ENCODE measurements around the gene AMN1.
A peak's percentile ranks its signal among the peaks of the same experiment; 100 is the strongest.
"Not testable (repeated sequence)": the region's sequence is repeated elsewhere in the genome, so short reads cannot be mapped to it uniquely, and the experiment has no call there.

Gene AMN1

DNA sequence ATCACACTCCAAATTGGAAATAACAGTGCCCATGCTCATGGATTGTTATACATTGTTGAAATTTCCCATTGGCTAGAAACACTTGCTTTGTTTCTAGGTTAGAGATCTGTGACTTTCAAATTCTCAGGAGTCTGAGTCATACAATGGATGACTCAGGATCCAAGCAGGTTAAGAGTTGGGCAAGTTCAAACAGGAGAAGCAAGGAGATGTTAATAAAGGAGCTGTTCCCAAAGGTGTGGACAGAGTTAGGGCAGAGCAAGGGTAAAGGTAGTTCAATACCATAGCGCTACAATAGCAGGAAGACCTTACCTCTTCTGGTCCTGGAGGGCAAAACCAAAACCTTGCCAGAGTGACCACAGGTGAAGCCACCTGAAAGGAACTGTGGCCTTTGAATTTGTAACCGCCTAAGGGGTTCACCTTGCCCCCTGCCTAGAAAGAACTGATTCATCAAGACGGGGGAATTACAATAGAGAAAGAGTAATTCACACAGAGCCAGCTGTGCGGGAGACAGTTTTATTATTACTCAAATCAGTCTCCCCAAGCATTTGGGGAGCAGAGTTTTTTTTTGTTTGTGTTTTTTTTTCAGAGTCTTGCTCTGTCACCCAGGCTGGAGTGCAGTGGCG is 4.2 kb upstream of the AMN1 start:
- peak; percentile 77 for DNase-seq

DNA sequence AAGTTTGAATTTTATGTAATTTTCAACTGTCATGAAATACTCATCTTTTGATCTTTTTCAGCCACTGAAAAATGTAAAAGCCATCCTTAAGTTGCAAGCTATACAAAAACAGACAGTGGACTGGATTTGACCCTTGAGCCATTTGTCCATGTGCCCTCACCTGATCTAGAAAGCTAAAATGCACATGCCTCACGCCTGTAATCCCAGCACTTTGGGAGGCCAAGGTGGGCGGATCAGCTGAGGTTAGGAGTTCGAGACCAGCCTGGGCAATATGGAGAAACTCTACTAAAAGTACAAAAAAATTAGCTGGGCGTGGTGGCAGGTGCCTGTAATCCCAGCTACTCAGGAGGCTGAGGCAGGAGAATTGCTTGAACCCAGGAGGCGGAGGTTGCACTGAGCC is 2.4 kb upstream of the AMN1 start:
- not testable (repeated sequence) for DNase-seq

DNA sequence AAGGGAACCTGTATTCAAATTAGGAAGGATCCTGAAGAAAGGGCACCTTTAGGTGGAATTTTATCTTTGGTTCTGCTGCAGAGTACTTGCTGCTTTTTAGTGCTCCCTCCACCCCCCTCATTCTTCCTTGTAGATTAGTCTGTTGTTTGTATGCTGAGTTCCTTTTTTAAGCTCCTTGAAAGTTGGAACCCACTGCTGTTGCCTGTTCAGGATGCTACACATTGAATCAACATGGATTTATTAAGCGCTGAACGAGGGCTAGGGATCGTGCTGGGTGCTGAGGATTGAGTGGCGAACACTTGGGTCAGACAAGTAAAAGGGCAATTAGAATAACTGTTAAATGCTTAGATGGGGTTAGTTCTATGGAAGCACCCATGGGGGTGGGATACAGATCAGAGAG is 884 bp upstream of the AMN1 start:
- no peak for DNase-seq

DNA sequence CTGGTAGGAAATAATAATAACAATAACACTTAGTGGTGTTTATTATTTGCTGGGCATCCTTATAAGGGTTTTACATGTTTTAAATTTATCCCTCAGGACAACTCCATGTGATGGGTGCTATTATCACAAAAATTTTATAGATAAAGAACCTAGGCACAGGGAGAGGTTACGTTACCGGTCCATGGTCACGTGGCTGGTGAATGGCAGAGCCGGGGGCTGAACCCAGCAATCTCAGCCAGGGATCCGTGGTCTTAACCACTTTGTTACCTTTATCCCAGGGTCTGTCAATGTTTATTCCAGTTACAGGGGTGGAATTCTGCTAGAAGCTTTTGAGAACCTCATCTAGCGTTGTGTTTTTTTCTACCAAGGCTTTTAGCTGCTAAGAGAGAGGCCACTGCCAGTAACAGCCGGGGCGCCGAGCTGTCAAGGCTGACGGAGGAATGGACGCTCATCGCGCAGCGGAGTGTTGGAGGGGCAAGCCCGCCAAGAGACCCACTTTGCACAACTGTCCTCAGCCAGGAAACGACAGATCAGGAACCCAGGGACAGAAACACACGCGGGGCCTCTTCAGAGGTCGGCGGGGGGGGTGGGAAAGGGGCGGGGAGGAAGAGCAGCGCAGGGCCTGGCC is 418 bp downstream of the AMN1 start:
- DNase-seq: no peak

DNA sequence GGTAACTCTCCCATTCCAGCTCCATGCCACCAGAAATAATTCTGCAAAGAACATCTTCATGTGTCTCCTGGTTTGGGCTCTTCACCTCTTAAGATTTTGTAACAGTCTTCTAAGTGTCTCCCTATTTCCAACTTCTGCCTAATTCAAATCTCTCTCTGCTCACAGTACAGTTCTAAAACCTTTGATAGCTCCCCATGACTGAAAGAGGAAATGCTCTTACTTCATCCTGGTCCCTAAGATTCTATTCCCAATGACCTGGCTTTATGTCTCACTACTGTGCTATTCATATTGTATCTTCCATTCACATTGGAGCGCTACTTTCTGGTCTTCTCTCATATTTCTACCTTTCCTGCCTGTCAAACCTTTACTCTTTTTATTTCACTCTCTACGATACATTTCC is 1.6 kb downstream of the AMN1 start:
- no peak for DNase-seq

DNA sequence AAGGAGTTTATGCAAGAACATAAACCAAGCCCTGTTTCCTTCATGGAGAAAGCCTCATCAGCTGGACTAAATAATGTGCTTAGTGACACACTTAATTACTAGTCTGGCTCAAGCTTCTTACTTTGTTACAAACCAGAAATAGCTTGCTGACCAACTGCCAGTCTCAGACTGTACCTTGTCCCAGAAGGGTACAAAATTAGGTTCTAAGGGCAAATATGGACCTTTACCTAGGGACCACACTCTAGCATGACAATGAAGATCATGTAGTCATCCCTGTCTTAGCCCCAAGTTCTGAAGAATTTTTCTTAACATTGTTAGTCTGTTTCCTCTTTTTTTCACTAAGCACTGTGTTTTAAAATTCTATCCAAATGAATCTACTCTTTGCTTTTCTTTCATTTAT is 2.2 kb downstream of the AMN1 start:
- DNase-seq: no peak

DNA sequence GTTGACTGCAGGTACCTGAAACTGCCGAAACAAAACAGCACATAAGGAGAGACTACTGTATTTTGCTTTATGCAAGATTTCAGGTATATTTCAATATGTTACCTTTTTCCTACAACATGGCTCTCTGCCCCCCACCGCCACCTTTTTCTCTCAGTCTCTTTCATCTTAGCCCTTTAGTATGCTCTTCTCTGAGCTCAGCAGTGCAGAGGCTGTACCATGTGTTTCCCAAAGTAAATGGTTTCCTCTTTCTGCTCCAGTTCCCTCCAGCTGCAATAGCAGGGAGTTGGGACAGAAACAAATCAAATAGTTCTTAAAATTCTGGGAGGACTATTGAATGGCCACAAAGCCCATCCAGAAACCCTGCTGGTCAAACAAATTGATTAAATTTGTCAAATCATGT is 4.3 kb downstream of the AMN1 start:
- no peak for DNase-seq

DNA sequence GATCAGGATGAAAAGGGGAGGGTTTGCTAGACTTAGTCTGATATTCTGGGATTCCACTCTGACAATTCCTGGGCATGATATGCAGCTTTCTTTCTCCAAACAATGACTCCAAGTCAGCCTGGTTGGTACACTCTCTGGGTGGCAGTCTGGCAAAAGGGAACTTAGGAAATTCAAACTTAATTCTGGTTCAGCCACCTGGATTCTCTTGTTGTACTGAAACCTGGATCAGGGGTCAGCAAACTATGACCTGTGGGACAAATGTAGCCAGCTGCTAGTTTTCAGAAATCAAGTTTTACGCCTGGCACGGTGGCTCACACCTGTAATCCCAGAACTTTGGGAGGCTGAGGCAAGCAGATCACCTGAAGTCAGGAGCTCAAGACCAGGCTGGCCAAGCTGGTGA is 6.2 kb downstream of the AMN1 start:
- no peak for DNase-seq

DNA sequence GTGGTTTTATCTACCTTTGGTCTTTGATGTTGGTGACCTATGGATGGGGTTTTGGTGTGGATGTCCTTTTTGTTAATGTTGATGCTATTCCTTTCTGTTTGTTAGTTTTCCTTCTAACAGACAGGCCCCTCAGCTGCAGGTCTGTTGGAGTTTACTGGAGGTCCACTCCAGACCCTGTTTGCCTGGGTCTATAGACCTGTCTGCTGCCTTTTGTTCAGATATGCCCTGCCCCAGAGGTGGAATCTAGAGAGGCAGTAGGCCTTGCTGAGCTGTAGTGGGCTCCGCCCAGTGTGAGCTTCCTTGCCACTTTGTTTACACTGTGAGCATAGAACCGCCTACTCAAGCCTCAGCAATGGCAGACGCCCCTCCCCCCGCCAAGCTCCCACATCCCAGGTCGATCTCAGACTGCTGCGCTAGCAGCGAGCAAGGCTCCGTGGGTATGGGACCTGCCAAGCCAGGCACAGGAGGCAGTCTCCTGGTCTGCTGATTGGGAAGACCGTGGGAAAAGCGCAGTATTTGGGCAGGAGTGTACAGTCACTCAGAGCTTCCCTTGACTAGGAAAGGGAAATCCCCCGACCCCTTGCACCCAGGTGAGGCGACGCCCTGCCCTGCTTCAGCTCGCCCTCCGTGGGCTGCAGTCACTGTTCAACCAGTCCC is 10.2 kb downstream of the AMN1 start:
- DNase-seq: not testable (repeated sequence)

DNA sequence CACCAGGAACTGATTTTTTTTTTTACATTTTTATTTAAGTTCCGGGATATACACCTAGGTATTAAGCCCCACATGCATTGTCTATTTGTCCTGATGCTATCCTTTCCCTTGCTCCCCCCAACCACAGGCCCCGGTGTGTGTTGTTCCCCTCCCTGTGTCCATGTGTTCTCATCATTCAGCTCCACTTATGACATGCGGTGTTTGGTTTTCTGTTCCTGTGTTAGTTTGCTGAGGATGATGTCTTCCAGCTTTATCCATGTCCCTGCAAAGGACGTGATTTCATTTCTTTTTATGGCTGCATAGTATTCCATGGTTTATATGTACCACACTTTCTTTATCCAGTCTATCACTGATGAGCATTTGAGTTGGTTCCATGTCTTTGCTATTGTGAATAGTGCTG is 11.8 kb downstream of the AMN1 start:
- DNase-seq: not testable (repeated sequence)

DNA sequence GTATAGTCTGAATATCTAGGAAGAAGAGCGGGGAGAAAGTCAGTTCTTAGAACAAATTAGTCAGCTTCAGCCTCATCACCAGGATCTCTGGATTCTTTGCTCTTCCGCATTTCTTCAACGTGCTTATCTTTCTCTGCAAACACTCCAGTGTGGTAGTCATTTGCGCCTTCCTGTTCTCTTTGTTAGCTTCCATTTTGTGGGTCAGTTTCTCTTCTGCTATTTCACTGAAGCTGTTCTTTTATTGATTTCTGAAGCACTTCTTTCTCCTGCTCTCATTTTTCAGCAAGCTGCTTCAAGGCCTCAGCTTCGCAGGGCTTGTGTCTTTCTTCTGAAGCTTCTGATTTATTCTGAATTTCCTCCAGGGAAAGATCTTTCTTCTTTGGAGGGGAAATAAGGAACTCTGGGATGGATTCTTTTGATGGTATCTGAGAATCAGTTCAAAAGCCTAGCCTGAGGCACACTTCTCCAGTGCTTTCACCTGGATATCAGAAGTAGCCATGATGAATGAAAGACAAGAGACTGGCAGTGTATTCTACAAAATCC is 13.5 kb downstream of the AMN1 start:
- DNase-seq: no peak

DNA sequence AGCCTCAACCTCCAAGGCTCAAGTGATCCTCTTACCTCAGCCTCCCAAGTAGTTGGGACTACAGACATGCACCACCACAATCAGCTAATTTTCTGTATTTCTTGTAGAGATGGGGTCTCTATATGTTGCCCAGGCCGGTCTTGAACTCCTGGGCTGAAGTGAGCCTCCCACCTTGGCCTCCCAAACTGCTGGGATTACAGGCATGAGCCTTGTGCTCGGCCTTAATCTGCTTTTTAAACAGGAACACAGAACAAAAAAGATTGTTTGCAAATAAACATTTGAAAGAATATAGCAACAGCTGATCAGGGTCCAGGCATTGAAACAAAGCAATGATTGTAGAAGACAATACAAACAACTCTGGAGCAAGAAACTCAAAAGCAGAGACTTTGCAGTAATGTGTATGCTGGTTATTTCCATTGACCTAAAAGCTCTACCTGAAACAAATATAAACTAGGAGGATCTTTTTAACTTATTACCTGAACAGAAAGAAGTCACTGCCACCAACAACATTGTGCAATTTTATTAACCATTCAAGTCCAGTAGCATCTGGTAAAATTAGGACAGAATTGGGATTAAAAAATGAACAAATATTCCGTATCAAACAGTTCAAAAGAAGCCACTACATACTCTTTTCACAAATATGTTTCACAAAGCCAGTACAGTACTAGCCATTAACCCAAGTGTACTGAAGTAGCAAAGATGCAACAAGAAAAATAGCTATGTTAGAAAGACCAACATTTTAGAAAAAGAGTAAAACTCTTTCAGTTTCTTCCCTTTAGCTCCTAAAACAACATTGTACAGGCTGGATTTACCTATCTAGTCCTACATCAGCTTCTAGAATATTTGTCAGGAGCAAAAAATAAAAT is 14.2 kb downstream of the AMN1 start:
- DNase-seq: no peak

DNA sequence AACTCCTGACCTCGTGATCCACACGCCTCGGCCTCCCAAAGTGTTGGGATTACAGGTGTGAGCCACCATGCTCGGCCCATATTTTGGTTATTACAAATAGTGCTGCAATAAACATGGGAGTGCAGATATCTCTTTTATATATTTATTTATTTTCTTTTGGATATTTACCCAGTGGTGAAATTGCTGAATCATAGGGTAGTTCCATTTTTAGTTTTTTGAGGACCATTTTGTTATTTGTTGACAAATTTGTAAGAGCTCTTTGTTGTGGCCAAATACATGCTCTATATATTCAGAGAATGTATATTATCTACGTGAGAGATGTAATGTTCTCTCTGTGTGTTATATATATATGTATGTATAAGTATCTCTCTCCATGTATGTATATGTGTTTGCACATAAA is 15.9 kb downstream of the AMN1 start:
- no peak for DNase-seq

DNA sequence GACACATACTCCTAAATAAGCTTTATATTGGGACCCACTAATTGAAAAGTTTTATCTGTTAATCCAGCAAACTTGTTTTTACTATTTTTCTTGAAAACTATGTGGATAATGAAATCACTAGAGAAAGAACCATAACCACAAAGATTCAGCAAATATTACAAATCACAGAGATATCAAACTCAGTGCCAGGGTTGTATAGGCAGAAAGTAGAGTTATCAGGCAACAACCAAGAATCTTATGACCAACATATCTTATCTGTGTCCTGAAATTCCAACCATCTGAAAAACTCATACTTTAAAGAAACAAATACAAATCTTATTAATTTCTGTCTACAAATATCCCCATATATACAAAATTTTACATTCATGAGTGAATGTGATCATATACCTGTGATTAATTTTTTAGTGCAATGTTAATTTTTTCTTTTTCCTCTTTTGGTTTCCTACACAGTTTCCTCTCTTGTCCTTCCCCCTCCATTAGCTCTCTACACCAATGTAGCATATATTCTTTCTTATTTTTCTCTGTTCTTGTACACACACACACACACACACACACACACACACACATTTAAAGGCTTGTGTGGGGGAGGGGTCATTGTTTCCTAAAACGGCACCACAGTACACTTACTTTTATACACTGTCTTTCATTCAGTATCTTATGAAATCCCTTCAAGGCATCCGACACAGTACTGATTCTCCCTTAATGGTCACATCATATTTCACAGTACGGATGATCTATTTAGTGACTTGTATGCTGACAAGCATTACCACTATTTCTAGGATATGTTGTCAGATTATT is 18.6 kb downstream of the AMN1 start:
- DNase-seq: no peak

DNA sequence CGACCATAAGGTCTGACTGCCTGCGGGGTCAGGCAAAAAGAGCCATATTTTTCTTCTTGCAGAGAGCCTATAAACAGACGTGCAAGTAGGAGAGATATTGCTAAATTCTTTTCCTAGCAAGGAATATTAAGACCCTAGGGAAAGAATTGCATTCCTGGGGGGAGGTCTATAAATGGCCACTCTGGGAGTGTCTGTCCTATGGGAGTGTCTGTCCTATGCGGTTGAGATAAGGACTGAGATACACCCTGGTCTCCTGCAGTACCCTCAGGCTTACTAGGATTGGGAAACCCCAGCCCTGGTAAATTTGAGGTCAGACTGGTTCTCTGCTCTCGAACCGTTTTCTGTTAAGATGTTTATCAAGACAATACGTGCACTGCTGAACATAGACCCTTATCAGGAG is 20.7 kb downstream of the AMN1 start:
- DNase-seq: not testable (repeated sequence)

DNA sequence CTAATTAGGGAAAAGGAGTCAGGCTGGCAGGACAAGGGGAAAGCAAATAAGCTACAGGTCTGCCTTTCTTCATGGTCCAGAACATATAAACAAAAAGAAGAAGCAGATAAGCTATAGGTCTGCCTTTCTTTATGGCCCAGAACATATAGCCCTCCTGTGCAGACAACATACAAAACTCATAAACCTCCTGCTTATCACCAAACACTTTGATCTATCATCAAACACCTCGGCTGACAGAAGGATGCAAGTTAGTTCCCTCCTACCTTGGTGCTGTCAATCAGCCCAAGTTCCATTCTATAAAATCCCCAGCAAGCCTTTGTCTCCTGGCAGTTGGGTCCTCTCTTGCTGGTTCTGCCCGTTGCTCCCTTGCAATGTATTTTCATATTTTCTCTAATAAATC is 23.2 kb downstream of the AMN1 start:
- no peak for DNase-seq

DNA sequence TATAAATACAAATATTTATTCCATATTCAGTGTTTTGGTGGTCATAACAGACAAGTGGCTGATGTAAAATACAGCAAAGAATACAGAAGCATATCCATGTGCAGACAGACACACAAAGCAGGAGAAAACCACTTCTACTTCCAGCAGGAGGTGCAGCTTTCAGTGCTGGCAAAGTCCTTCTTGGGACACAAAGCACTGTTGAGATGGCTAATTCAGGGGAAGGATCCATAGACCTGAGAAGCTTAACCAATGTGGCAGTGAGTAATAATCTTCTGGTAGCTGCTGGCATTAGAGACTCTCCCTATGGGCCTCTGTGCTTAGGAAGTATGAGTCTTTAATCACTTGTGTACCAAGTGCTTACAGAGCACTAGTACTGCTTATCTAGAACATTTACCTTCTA is 26.8 kb downstream of the AMN1 start:
- DNase-seq: peak; percentile 2

DNA sequence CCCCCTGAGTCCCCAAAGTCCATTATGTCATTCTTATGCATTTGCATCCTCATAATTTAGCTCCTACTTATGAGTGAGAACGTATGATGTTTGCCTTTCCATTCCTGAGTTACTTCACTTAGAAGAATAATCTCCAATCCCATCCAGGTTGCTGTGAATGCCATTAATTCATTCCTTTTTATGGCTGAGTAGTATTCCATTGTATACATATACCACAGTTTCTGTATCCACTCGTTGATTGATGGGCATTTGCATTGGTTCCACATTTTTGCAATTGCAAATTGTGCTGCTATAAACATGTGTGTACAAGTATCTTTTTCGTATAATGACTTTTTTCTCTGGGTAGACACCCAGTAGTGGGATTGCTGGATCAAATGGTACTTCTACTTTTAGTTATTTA is 38.9 kb downstream of the AMN1 start:
- DNase-seq: not testable (repeated sequence)

DNA sequence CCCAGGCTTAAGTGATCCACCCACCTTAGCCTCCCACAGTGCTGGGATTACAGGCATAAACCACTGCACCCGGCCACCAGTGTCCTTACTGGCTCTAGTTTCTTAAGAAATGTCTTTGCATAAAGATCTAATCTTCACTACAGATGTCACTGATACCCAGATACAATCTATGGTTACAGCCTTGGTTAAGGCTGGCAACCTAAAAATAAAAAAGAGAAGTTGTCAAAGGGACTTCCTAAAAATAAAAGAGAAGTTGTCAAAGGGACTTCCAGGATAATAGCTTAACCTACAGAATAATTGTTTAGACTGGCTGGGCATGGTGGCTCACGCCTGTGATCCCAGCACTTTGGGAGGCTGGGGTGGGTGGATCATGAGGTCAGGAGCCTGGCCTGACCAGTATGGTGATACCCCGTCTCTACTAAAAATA is 41.7 kb downstream of the AMN1 start:
- DNase-seq: no peak

DNA sequence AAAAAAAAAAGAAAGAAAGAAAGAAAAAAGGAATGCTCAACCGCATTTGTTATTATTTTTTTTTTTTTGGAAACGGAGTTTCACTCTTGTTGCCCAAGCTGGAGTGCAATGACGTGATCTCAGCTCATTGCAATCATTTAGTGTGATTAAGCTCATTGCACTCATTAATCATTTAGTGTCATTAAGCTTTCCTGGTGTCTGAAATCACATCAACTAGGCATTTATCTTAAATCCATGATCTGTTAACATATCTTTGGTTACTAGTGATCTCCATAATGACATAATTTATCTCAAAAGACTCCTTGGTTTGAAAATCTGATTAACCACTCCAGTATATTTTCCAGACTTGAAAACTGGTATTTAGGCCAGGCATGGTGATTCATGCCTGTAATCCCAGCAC is 43.0 kb downstream of the AMN1 start:
- no peak for DNase-seq

DNA sequence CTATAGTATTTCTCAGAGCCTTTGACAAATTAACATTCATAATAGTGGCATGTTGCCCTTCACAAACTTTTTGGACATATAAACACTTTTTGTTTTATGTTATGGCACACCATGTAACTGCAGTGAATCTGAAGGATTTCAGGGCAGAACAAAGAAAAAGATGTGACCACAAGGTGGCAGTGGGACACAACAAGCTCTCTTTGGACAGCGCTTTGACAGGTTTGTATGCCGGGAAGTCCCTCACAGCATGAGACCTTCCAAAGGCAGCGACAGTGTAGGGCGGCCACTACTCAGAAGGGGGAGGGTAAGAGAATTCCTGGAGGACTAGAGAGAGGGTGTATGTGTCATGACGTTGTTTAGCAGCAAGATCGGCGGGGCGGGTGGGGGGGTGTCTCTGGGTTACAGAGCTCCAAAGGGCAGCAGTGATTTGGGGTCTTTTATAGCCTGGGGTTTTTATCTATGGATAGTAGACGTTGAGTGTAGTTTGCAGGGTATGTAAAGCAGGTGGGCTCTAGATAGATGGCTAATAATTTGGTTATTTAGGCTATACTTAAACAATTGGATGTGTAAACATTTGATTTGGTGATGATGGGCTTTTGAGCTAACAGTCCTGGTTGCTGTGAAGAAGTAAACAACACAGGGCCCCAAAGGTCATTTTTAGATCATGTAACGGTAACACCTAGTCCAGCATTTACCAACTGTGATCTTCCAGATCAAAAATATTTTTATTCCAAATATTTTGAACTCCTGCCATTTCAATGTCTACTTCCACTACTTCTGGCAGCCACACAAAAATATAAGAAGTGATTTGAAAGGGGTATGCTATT is 46.5 kb downstream of the AMN1 start:
- DNase-seq: peak; percentile 62

DNA sequence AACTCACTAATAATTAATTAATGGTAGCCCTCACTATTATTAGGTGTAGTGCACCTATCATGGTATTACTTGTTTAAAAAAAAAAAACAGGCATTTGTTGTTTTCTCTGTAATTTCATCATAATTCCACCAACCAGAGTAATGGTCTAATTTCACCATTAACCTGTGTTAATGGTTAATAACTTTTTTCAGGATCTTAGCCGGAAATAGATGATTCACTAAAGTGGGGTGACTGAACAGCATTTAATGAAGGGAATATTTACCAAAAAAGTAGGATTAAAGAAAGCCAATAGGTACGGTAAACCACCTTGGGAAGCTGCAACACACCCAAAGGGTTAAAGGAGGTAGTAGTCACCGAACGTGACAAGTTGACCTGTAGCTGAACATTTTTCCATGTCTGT is 56.3 kb downstream of the AMN1 start:
- DNase-seq: no peak
